Stimulated activated CD4-positive, alpha-beta T cell treated with anti-CD3 and anti-CD28 coated beads, Interleukin-4, amount 100 ng/mL, for 1 hour (primary cell): ENCODE results near the gene LEMD2.

Experiments used
- DNase-seq: peaks from one replicate; pipeline ENCODE4 v3.0.0-alpha.2; 2020

Gene LEMD2

DNA sequence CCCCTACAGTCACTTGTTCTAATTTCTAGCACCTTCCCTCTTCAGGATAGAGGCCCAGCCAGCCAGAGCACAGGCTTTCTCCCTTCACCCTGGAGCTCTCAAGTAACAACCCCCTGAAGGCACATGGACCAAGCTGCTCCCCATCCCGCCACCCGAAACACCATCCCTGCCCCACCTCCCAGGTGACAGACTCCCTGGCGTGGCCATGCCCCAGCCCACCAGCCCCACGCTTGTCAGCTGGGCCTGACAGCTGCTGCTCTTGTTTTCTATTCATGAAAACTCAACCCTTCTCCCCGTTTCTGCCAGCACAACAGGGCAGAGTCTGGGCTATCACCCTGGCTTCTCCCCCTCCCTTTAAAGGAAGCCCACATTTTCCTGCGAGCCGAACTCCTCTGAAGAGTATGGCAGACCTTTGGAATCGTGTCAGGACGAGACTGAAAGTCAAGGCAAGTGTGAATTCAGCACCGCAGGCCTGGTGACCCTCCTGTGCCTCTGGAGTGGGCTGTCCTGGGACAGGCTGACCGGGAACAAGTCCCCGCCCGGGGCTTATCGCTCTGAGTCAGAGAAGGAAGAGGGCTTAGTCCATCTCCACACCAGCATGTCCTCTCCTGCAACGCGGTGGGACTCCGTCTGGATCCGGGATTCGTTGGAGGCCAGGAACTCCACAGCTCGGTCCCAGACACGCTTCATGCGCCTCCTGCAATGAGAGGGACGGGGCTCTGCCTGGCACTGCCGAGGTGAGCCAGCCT lies 16.7 kb downstream of the LEMD2 start:
- DNase-seq: no peak

GRCh38 chr6:33771146-33772081 lies 17.5 kb downstream of the LEMD2 start:
- DNase-seq: peak; percentile 67

- no peak for DNase-seq
Measured at GRCh38 chr6:33770833-33771145, 18.1 kb downstream of the LEMD2 start.

DNA sequence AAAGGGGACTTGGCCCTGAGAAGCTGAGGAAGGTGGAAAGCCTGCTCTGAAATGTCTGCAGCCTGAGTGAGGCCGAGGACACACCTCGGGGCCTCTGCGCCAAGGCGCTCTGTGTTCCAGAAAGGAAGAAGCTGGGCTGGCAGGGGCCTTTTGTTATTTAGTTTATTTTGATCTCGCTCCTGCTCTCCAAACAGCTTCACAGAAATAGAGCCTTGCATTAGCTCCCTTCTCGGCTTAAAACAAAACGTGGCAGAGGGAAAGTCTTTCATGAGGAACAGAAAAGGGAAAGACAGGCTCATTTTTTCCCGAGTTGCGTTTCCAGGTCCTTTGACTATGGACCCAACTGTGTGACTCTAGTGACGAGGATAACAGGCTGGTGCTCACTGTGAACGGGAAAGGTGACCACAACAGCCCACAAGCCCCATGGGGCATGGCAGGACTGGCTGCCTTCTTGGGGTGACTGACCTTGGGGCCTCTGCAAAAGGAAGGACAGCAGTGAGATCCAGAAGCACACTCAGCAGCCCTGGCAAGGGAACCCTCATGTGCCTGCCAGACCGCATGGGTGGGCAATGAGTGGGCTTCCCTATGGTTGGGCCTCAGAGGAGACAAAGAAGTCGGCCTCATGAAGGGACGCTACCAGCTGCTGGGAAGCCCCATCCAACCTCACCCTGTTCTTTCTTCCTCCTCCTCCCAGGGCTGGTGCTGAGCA lies 18.7 kb downstream of the LEMD2 start:
- no peak for DNase-seq

DNA sequence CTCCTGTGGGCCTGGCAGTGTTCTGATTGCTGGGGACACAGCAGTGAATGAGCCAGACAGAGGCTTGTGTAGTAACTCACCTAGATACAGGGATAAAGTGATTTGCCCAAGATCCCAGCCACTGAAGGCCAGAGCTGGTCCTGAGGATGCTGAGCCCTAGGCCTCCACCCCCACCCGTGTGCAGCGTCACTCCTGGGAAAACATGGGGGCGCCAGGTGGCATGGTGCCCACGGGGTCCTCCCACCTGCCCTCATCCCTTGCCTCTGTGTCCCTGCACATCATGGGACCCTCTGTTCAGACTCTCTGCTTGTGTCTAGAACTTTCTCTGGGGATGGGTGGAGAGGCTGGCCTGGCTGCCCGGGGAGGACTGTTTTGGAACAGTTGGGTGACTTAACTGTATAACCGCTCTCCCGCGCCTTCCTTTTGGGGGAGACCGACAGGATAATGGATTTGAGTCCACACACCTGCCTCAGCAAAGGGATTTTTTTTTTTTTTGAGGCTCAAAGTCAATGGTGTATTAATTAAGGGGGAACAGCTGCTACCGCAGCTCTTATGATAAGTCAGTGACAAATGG lies 19.6 kb downstream of the LEMD2 start:
- DNase-seq: no peak

- DNase-seq: peak; percentile 76
Measured at GRCh38 chr6:33768644-33769120, 20.2 kb downstream of the LEMD2 start.

- no peak for DNase-seq
Measured at GRCh38 chr6:33766921-33767907, 21.7 kb downstream of the LEMD2 start.

- no peak for DNase-seq
Measured at GRCh38 chr6:33765368-33765767, 23.6 kb downstream of the LEMD2 start.

DNA sequence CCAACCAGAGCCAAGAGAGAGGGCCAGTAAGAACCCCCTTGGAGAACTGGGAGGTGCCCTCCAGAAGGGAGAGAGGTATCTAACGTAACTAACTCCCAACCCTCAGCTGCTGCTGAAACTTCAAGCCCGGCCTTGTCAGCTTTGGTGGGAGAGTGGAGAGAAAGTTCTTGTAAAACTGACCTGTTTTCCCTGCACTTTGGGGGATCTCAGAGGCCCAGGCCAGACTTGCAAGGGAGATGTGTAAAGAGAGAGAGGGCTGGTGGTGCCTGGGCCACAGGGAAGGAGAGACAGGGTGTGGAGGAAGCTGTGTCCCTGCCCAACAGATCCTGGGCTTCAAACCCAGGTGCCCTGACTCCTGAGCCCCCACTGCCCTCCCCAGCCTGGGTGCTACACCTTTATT lies 24.9 kb downstream of the LEMD2 start:
- DNase-seq: no peak

- DNase-seq: no peak
Measured at GRCh38 chr6:33763483-33763882, 25.4 kb downstream of the LEMD2 start.

GRCh38 chr6:33762713-33763112 lies 26.2 kb downstream of the LEMD2 start:
- DNase-seq: no peak

DNA sequence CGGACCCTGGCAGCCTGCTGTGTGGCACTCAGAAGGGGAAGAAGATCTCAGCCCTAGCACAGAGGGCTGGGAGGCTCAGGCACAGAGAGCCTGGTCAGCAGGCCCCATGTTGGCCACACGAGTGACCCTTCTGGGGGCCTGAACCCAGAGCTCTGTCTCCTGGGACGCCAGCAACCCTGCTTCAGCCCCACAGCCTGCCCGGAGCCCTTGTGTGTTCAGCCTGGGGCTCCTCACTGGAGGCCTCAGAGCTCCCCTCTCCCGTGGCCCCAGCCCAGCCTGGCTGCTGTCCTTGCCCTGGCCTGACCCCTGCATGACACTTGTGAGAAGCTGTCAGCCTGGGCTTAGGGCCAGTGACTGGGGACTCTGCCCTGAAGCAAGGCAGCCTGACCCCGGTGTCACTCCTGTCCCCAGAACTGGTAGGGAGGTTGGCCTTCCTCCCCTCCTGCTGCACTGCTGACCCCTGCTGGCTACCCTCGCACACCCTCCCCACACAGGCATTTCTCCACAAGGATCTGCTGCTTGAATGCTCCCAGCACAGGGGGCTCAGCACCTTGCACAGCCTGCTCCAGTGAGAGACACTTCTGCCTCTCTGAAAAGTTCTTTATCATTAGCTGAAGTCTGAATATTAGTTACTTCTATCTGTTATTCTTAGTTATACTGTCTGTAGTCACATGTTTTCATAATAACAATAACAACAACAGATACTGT lies 26.9 kb downstream of the LEMD2 start:
- DNase-seq: peak; percentile 46

- DNase-seq: no peak
Measured at GRCh38 chr6:33761581-33761921, 27.4 kb downstream of the LEMD2 start.

- DNase-seq: no peak
Measured at GRCh38 chr6:33759887-33760629, 28.9 kb downstream of the LEMD2 start.

GRCh38 chr6:33758815-33759216 lies 30.1 kb downstream of the LEMD2 start:
- DNase-seq: no peak

DNA sequence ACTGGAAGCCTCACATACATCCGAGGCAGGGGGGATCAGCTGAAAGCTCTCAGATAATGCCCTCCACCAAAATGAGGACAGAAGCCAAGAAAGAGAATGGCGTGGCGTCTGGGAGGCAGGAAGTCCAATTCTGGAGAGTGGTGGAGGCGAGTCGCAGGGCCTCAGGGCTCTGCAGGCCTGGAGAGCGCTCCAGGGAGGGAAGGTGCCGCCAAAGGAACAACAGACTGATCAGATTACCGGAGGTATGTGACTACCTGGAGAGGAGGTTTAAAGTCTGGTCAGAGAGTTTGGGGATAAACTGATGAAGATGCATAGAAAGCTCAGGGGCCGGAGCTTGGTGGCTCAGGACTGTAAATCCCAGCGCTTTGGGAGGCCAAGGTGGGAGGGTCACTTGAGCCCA lies 31.0 kb downstream of the LEMD2 start:
- no peak for DNase-seq

DNA sequence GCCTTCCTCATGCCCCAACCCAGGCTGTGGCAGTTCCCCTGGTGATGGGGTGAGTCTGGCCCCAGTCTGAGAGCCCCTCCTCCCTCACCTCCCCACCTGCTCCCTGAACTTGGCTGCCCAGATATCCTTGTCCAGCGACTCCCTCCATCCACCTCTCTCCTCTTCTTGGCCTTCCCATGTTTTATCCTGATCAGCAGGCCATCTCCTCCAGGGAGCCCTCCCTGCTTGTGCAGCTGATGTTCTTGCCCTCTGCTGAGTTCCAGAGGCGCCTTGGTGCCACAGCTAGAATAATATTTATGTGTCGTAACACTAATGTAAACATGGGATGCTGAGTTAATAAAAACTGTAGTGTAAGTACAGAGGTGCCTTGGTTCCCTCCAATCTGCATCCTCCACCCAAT lies 31.8 kb downstream of the LEMD2 start:
- DNase-seq: no peak

- DNase-seq: no peak
Measured at GRCh38 chr6:33756211-33756954, 32.5 kb downstream of the LEMD2 start.

DNA sequence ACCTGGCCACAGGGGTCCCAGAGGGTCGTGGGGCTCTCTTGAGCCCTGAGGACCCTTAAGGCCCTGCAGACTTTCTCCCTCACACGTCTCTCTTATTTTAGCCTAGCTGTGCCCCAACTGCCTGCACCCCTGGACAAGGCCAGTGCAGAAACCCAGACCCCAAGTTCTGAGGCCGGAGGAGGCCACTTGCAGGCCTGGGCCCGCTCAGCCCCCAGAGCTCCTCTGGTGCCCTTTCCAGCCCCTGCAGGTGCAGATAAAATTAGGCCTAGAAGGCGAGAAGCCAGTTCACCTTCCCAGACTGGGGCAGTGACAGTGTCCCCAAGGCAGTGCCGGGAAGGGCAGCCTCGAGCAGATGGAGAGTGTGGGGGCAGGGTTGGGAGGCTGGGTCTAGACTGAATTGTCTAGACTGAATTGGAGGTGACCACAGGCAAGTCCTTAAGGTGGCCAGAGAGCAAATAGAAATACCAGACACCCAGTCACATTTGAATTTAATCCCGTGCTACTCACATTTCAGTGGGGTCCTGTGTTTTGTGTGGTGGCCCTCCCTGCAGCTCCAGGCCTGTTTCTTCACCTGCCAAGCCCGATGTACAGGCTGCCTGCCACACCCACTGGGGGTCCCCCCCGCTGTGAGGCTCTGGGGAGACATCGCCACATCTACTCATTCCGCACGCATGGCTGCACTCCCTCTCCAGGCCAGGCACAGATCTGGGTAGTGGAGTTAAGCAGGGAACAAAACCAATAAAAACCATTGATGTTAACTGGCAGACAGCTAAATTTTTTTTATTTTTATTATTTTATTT lies 33.7 kb downstream of the LEMD2 start:
- no peak for DNase-seq
